K562 treated with DMSO at 1 percent for 4 hours (cell line): Measurements from ENCODE around the gene KRT10. TPM values are rescaled to one million over a fixed set of nuclear protein-coding genes. Genes with fewer than 3 reads are reported as not detected.

Source experiments
- total RNA-seq: library from RNA; unstranded; fragments of 300-600 nt; gene quantifications from 2 replicates; pipeline ENCODE4 v1.2.3, GENCODE V29; 2022; ENCODE audit not compliant: insufficient read depth

KRT10 gene
- total RNA-seq = 46.6 and 60.8 TPM in 2 replicates

GRCh38 chr17:40822132-40822812 lies at the start of gene KRT10:
Gene KRT10 (minus strand): TSS chr17:40822614. CDS start chr17:40822585, 29 bp downstream.

GRCh38 chr17:40866838-40867237 lies 44.4 kb upstream of the KRT10 start, which contains the start of gene KRT12:
Gene KRT12 (minus strand): TSS chr17:40867223. CDS start chr17:40867186, 37 bp downstream.

GRCh38 chr17:40799859-40800258 lies 22.6 kb downstream of the KRT10 start, which contains the start of gene KRT28:
Gene KRT28 (minus strand): TSS chr17:40799959. CDS start chr17:40799893, 66 bp downstream.

GRCh38 chr17:40782450-40782849 lies 40.0 kb downstream of the KRT10 start, which contains the start of gene KRT27:
Gene KRT27 (minus strand): TSS chr17:40782550. CDS start chr17:40782493, 57 bp downstream.

GRCh38 chr17:40772101-40772500 lies 50.3 kb downstream of the KRT10 start, which contains the start of gene KRT26:
Gene KRT26 (minus strand): TSS chr17:40772201. CDS start chr17:40772113, 88 bp downstream.

Other genes with a start within 250 kb of the KRT10 start
- gene SMARCE1, start 174.8 kb downstream of the KRT10 start, total RNA-seq = 58.8 and 60.4 TPM in 2 replicates
- not detected in 2 replicates for gene KRT222, start 157.4 kb downstream of the KRT10 start, total RNA-seq
- gene KRT24, start 118.9 kb downstream of the KRT10 start, total RNA-seq = not detected in 2 replicates
- not detected in 2 replicates for gene KRT25, start 67.3 kb downstream of the KRT10 start, total RNA-seq
- gene KRT26, start 50.4 kb downstream of the KRT10 start, total RNA-seq = not detected in 2 replicates
- not detected in 2 replicates for gene KRT27, start 40.1 kb downstream of the KRT10 start, total RNA-seq
- not detected in 2 replicates for gene KRT28, start 22.7 kb downstream of the KRT10 start, total RNA-seq
- 5.7 and 8.8 TPM in 2 replicates for gene KRT12, start 44.6 kb upstream of the KRT10 start, total RNA-seq
- gene KRT20, start 62.6 kb upstream of the KRT10 start, total RNA-seq = not detected in 2 replicates
- not detected in 2 replicates for gene KRT23, start 115.0 kb upstream of the KRT10 start, total RNA-seq
- gene KRT39, start 144.3 kb upstream of the KRT10 start, total RNA-seq = not detected in 2 replicates
- not detected in 2 replicates for gene KRT40, start 161.7 kb upstream of the KRT10 start, total RNA-seq
- not detected in 2 replicates for gene KRTAP3-3, start 171.6 kb upstream of the KRT10 start, total RNA-seq
- not detected in 2 replicates for gene KRTAP3-2, start 177.3 kb upstream of the KRT10 start, total RNA-seq
- gene KRTAP3-1, start 186.5 kb upstream of the KRT10 start, total RNA-seq = not detected in 2 replicates
- not detected in 2 replicates for gene KRTAP1-5, start 204.6 kb upstream of the KRT10 start, total RNA-seq
- gene KRTAP1-4, start 207.6 kb upstream of the KRT10 start, total RNA-seq = not detected in 2 replicates
- gene KRTAP1-3, start 212.3 kb upstream of the KRT10 start, total RNA-seq = not detected in 2 replicates
- gene KRTAP1-1, start 218.8 kb upstream of the KRT10 start, total RNA-seq = not detected in 2 replicates
- not detected in 2 replicates for gene KRTAP2-1, start 224.7 kb upstream of the KRT10 start, total RNA-seq
- gene KRTAP2-2, start 232.6 kb upstream of the KRT10 start, total RNA-seq = not detected in 2 replicates
- gene KRTAP2-3, start 237.5 kb upstream of the KRT10 start, total RNA-seq = not detected in 2 replicates
- not detected in 2 replicates for gene KRTAP2-4, start 243.3 kb upstream of the KRT10 start, total RNA-seq